Effector CD8-positive, alpha-beta T cell (primary cell): ENCODE results near the gene C2CD3.

Source experiments
- DNase-seq: peaks from one replicate; lab custom pipeline; 2025; lab: John Stamatoyannopoulos, UW
- total RNA-seq, 4 experiments: gene quantifications; one replicate each; lab custom pipeline; 2026; lab: John Stamatoyannopoulos, UW

Gene C2CD3, protein sequence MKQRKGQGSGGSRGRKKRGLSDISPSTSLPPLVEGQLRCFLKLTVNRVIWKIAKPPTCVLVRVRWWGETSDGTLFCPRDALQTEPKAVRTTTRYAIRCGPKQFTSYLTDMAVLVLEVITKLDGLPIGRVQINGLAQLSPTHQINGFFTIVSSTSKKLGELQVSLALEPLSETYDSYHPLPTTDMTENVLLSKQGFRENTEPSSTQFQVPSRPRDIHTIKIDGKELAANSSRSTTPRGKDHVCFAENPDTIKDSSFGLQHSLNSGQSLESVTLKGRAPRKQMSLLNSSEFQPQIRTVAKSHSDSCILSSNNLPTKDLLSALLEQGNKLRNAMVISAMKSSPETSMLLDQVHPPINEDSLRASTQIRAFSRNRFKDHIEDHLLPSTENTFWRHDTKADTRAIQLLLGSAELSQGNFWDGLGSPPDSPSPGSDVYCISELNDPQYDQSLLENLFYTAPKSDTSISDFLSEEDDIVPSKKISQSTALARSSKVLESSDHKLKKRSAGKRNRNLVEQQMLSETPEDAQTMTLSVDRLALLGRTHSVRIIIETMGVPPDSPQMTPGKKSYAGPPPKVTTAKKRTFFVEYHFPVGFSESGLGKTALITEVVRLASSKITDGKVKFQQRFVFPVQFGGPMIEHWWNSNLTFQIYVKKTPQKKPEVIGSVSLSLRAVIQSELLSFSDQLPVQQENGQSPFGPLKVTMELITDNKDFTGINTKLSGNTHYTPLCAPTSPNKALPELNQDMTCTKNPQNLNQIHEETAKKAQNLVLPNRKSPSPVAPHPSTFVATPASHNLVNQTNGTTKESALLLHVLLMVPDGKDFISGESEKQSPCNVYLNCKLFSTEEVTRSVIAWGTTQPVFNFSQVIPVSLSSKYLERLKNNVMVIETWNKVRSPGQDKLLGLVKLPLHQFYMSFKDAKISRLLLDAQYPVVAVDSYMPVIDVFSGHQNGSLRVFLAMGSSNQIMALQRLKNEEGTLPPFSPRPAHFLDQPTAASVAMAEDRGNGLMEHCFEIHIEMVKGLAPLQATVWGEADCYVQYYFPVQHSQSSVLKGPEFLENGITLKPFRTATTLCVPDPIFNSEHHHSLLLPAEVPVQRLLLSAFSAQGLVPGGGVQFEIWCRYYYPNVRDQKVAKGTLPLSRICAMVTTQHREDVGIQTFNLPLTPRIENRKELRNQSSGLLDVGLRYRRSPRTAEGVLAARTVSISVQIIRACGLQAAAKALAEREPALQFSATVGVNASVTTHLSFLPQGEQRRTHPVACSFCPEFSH (N-terminal part only)
- 62.1 to 85.1 (median 71.9) reads per million in 4 experiments for total RNA-seq

DNA sequence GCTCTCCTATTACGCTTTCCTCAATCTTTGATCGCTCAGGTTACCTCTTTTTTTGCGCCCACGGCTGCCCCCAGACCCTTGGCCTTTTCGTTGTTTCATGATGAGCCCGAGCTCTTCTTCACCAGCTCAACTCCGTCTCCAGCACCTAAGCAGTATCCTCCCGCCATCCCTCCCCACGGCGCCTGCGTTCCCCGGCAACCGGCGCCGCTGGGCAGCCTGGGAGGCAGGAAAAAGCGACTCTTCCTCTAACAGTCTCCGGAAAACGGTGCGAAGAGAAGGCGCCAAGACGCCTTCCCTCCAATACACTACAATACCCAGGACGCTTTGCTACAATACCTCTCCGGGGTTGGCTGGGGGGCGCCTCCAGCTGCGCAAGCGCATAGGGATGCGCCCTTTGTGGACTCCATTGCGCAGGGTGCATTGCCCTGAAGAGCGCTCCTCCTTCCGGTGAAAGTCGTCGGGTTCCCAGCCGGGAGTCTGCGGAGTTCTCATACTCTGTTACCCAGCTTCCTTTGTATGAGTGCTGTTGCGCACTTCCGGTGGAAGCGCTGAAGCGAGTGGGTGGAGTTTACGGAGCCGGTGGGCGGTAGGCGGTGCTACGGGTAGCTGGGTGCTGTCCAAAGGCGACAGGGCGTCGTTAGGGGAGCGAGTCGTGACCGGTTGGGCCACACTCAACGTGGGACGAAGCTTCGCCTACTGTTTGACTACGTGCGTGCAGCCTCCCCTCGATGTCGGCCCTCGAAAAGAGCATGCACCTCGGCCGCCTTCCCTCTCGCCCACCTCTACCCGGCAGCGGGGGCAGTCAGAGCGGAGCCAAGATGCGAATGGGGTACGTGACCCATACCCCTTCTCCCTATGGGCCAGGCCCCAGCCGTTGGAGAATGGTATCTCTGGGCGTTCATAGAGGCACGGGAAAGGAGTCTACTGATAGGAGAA, at the start of gene C2CD3, which contains the start of gene PPME1:
TSS of gene C2CD3 (minus strand) at position 309 of the 936 bp plus-strand sequence. CDS start at position 99, 210 bp downstream.
TSS of gene PPME1 (plus strand) at position 596 of the 936 bp plus-strand sequence. CDS start at position 729, 133 bp downstream.
- DNase-seq = peak; percentile 98

DNA sequence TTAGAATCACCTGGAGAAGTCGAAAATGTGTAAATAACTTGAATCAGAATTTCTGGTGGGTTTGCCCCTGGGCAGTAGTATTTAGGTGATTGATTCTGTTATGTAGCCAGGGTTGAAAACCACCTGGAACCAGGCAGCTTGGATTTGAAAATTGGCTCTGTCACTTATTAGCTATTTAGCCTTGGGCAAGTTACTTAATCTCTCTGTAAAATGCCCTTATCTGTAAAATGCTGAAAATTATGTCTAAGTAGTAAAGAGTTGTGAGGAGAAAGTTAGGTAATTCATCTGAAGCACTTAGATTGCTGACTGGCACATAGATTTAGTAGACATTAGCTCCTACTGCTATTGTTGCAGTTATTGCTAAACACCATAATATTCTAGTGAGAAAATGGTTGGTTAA, 49.6 kb upstream of the C2CD3 start:
- DNase-seq = no peak

DNA sequence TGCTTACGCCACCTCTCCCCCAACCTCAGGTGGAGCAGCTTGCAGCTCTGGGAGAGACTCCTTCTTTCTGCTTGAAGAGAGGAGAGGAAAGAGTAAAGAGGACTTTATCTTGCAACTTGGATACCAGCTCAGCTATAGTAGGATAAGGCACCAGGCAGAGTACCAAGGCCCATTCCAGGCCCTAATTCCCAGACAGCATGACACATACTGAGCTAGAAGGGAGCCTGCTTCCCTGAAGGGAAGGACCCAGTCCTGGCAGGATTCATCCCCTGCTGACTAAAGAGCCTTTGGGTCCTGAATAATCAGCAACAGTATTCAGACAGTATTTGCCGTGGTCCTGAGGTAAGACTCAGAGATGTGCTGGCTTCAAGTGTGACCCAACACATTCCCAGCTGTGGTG, 41.7 kb upstream of the C2CD3 start:
- no peak for DNase-seq

- no peak for DNase-seq
These were observed 37.7 kb upstream of the C2CD3 start for GRCh38 chr11:74208507-74208906.

GRCh38 chr11:74206746-74207145, 35.9 kb upstream of the C2CD3 start:
- no peak for DNase-seq

GRCh38 chr11:74205181-74205580, 34.4 kb upstream of the C2CD3 start:
- DNase-seq = no peak

- no peak for DNase-seq
These were observed 33.9 kb upstream of the C2CD3 start for GRCh38 chr11:74204701-74205100.

DNA sequence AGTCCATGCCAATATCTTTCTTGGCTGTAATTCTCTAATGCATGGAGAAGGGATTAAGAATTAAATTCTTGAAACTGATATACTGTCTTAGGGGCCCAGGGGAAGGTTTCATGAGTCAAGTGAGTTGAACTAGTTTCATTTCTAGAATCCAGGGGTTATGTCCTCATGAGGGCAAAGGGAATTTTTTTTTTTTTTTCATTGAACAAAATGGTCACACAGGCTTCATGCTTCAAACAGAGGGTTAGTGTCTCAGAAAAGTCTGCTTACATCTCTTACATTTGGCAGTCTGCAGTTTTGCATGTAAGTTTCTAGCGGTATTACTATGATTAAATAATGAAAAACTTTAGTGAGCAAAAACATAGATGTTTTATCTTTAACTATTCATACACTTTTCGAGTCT, 33.2 kb upstream of the C2CD3 start:
- no peak for DNase-seq

GRCh38 chr11:74196781-74197486, 26.1 kb upstream of the C2CD3 start:
- DNase-seq = no peak

DNA sequence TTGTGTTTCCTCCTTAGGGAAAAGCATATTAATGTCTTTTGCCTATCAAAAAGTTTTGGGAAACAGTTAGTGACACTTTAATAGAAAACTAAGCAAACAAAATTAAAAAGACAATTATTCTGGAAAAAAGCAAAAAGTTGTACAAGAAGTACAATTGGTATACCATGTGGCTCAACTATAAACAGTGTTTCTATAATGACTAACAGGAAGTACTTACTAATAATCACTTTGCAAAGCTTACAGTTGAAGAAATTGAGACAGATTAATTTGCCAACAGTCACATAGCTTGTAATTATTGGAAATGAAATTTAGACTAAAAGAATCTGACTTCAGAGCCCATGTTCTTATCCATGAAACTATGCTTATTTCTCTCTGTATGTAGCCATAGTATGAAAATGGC, 25.0 kb upstream of the C2CD3 start:
- no peak for DNase-seq

DNA sequence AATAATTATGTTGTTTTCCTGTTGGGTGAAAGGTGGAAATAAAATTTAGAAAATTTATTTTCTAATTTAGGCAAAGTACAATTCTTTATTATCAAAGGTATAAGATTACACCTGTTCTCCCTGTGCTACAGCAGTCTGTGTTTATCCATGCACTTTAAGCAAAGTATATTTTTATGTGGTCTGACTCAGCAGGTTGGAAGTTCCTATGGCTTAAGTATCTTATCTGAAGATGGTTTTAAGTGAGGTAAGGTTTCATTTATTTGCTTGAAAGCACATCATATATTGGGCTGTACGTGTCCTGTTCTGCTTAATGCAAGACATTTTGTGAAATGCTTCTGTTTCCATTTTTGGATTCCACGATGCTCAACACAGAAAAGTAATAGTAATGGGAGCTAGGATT, 14.9 kb upstream of the C2CD3 start:
- DNase-seq = no peak

DNA sequence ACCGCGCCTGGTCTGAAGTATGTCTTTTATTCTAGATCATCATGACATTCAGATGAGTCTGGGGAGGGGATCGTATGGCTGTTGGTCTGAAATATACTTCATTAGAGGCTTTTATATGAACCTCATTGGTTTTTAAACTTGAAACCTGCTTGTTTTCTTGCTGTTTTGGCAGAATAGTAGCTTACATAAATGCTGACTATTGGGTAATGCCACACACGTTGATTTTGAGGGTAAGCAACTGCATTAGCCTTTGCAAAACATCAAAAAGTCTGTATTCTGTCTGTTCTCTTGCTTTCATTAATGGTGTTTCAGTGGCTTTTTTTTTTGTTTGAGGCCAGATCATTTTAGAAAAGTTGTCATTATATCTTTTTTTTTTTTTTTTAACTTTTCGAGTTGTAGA, 14.5 kb upstream of the C2CD3 start:
- DNase-seq = no peak

DNA sequence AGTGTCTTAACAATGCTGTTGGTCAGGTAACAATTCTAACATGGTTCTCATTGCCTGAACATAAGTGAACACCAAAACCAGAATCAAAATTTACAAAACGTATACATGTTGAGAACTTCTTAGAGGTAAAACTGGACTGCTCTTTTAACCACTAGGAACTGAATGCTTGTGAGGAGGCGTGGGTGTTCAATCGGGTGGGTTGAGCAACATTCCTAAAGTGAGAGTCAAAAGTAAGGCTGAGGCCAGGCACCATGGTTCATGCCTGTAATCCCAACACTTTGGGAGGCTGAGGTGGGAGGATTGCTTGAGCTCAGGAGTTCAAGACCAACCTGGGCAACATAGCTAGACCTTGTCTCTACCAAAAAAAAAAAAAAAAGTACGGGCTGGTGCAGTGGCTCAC, 11.8 kb upstream of the C2CD3 start:
- no peak for DNase-seq

- no peak for DNase-seq
These were observed 8.6 kb upstream of the C2CD3 start for GRCh38 chr11:74179234-74180052.

- DNase-seq = no peak
These were observed 5.1 kb upstream of the C2CD3 start for GRCh38 chr11:74175920-74176319.

DNA sequence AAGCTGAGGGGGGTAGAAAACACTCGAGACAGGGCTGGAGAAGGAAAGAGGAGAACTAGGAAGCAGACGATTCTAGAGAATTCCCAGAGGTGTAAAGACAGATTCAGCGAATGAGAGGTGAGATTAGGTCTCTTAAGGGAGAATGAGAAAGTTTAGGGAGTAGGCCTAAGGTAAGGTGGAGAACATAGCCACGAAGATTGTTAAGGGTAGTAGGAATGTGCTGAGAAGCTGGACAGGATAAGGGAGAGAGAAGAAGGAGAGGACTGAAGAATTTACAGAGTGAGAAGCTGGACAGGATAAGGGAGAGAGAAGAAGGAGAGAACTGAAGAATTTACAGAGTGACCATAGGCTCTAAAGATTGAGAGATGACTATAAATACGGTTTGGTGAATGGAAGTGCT, 1.2 kb upstream of the C2CD3 start:
- no peak for DNase-seq

DNA sequence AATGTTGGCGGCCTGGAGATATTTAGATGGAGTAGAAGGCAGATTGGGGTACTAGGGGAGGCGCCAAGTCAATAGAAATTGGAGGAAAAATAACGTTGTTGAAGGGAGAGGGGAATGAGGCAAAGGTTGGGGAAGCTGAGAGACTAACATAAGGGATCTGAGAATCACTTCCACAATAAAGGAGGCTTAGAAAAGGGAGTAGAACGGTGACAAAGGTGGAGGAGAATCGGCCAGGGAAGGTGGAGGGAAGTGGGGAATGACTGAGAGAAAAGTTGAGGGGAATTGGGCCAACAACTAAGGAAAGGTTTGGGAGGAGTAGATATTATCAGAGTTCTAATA, 797 bp upstream of the C2CD3 start:
- DNase-seq = no peak

DNA sequence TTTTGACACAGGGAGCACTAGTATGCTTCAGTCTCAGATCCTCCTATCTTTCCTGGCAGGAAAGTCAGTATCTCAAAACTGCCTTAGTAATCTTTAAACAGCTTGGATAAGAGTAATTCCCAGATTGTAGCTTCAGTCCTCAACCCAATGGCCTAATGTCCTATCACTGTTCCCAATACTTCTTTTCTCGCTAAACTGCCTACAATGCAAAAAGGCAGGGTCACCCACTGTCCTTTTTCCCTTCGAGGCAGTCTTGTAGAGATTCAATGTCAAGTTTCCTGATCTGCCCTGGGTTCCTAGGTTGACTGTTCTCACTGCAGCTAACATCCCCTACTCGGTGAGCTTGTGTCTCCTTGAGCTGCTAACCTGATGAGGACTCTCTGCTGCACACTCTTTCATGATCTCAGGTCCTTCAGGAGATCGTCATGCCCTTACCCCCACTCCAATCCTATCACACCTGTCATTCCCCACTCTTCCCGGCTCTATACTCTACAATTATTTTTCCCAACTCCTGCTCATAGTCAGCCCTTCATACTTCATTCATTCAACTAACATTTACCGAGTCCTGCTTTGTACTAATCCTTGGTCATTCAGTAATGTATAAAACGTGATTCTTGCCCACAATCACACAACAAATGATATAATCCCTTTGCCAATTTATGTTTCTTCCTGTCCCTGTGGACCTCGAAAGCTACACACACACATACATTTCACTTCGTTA, 904 bp downstream of the C2CD3 start:
- DNase-seq = no peak

GRCh38 chr11:74168838-74169237, 2.0 kb downstream of the C2CD3 start:
- no peak for DNase-seq
